ENCODE measurements around the gene IFNGR1. TPM values are rescaled to one million over a fixed set of nuclear protein-coding genes. Genes with fewer than 3 reads are reported as not detected.
A peak's percentile ranks its signal among the peaks of the same experiment; 100 is the strongest.

The IFNGR1 gene
- total and polyA plus RNA-seq, 4 donors = 108 to 327 (median 149) TPM

DNA sequence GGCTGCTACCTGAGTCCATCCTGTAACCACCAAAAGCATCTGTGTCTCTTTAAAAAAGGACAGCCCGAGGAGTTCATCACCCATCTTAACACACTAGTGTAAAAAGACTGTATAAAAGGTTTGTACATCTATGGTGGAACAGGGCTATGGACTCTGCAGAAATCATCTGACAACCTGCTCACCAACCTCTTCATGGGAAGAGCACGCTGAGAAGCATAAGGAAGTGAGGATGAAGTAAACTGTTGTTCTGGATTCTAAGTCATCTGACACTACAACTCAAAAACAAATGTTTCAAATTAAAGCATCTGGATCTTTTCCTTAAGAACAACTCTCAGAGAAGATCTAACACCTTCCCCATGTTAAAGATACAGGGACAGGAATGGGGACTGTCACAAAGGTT is 5.4 kb downstream of the IFNGR1 start:
- H3K27ac ChIP-seq (ENCODE audit: low read depth in 1 of 2, low read length in 1 of 2) = peak overlapping the region; percentile 55 to 69
- TF ChIP-seq CTCF (IDR thresholded peaks at IDR 0.05; ENCODE audit: control extremely low read depth, extremely low read depth) = no peak
- no peak for ATAC-seq (ENCODE audit: insufficient read depth, low FRiP score)
- no peak overlapping the region for H3K9ac ChIP-seq (ENCODE audit: insufficient read depth in 1 of 2, low read length in 2 of 2)
- DNase-seq = no peak
- H3K36me3 ChIP-seq (ENCODE audit: control insufficient read depth in 4 of 4, insufficient read depth in 4 of 4, low read length in 4 of 4) = peaks cover 0 to 1% (median 0%) of the 10 kb centered on the region in 4 donors
- no peak overlapping the region for H3K4me3 ChIP-seq
- H3K9me3 ChIP-seq (ENCODE audit: control insufficient read depth in 4 of 4, insufficient read depth in 3 of 4, low read length in 3 of 4) = no peaks in the 10 kb centered on the region
- H3K4me1 ChIP-seq (ENCODE audit: control insufficient read depth in 5 of 5, insufficient read depth in 5 of 5, low read length in 5 of 5) = peaks cover 11 to 43% (median 21%) of the 10 kb centered on the region in 5 donors
- 47 to 49% methylated on average over 2 of the region's 2 CpGs for WGBS, 2 donors
- H3K27me3 ChIP-seq (ENCODE audit: control insufficient read depth in 3 of 3, insufficient read depth in 3 of 3, low read length in 2 of 3) = no peaks in the 10 kb centered on the region

DNA sequence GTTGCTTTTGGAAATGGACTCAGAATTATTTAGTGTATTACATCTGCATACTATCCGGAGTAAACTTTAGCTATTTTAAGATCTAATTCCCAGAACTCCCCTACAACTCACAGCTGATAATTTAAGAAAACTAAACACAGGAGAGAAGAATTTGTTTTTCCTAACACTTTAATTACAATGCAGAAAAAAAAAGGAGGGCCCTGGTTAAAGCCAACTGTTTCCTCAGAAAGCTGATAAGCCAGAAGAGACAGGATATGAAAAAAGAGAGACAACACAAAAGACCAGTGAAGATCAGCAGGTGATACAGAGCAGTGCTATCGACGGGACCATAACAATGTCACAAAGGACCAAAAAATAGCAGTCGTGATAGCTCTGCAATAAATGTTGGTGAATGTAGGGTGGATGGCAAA is 5.8 kb downstream of the IFNGR1 start:
- Histone ChIP-seq H3K9me3 (ENCODE audit: control insufficient read depth in 4 of 4, insufficient read depth in 3 of 4, low read length in 3 of 4) (peaks cover 0 to under 1% (median 0%) of the 10 kb centered on the region in 4 donors), H3K4me1 (ENCODE audit: control insufficient read depth in 5 of 5, insufficient read depth in 5 of 5, low read length in 5 of 5) (peaks cover 11 to 42% (median 21%) of the 10 kb centered on the region in 5 donors), H3K27me3 (ENCODE audit: control insufficient read depth in 3 of 3, insufficient read depth in 3 of 3, low read length in 2 of 3) (no peaks in the 10 kb centered on the region), H3K36me3 (ENCODE audit: control insufficient read depth in 4 of 4, insufficient read depth in 4 of 4, low read length in 4 of 4) (peaks cover 0 to 1% (median 0%) of the 10 kb centered on the region in 4 donors), H3K9ac (ENCODE audit: insufficient read depth in 1 of 2, low read length in 2 of 2) (no peak overlapping the region), H3K4me3 (no peak overlapping the region), H3K27ac (ENCODE audit: low read depth in 1 of 2, low read length in 1 of 2) (peak overlapping the region in 1 of 2 donors; percentile 69)
- WGBS, 2 donors = 31 to 37% methylated on average over 4 of the region's 4 CpGs
- no peak for TF ChIP-seq CTCF (IDR thresholded peaks at IDR 0.05; ENCODE audit: control extremely low read depth, extremely low read depth)
- ATAC-seq (ENCODE audit: insufficient read depth, low FRiP score) (no peak), DNase-seq (no peak)

GRCh38 chr6:137211910-137212309 is 7.3 kb downstream of the IFNGR1 start:
- ATAC-seq (ENCODE audit: insufficient read depth, low FRiP score) (no peak), DNase-seq (no peak)
- Histone ChIP-seq H3K27me3 (ENCODE audit: control insufficient read depth in 3 of 3, insufficient read depth in 3 of 3, low read length in 2 of 3) (no peaks in the 10 kb centered on the region), H3K27ac (ENCODE audit: low read depth in 1 of 2, low read length in 1 of 2) (peak overlapping the region; percentile 6 to 33), H3K36me3 (ENCODE audit: control insufficient read depth in 4 of 4, insufficient read depth in 4 of 4, low read length in 4 of 4) (peaks cover 0 to 1% (median 0%) of the 10 kb centered on the region in 4 donors), H3K4me1 (ENCODE audit: control insufficient read depth in 5 of 5, insufficient read depth in 5 of 5, low read length in 5 of 5) (peaks cover 0 to 35% (median 17%) of the 10 kb centered on the region in 5 donors), H3K4me3 (no peak overlapping the region), H3K9me3 (ENCODE audit: control insufficient read depth in 4 of 4, insufficient read depth in 3 of 4, low read length in 3 of 4) (peaks cover 0 to 2% (median 0%) of the 10 kb centered on the region in 4 donors), H3K9ac (ENCODE audit: insufficient read depth in 1 of 2, low read length in 2 of 2) (no peak overlapping the region)
- 93 to 96% methylated on average over 3 of the region's 3 CpGs for WGBS, 2 donors
- no peak for TF ChIP-seq CTCF (IDR thresholded peaks at IDR 0.05; ENCODE audit: control extremely low read depth, extremely low read depth)

GRCh38 chr6:137210903-137211302 is 8.3 kb downstream of the IFNGR1 start:
- no peak overlapping the region for H3K27ac ChIP-seq (ENCODE audit: low read depth in 1 of 2, low read length in 1 of 2)
- no peak for TF ChIP-seq CTCF (IDR thresholded peaks at IDR 0.05; ENCODE audit: control extremely low read depth, extremely low read depth)
- H3K9ac ChIP-seq (ENCODE audit: insufficient read depth in 1 of 2, low read length in 2 of 2) = no peak overlapping the region
- peaks cover 0 to 38% (median 17%) of the 10 kb centered on the region in 5 donors for H3K4me1 ChIP-seq (ENCODE audit: control insufficient read depth in 5 of 5, insufficient read depth in 5 of 5, low read length in 5 of 5)
- ATAC-seq (ENCODE audit: insufficient read depth, low FRiP score) (no peak), DNase-seq (peak in 2 of 3 donors; percentile 67 to 76)
- no peak overlapping the region for H3K4me3 ChIP-seq
- H3K9me3 ChIP-seq (ENCODE audit: control insufficient read depth in 4 of 4, insufficient read depth in 3 of 4, low read length in 3 of 4) = peaks cover 0 to 2% (median 0%) of the 10 kb centered on the region in 4 donors
- no peaks in the 10 kb centered on the region for H3K27me3 ChIP-seq (ENCODE audit: control insufficient read depth in 3 of 3, insufficient read depth in 3 of 3, low read length in 2 of 3)
- H3K36me3 ChIP-seq (ENCODE audit: control insufficient read depth in 4 of 4, insufficient read depth in 4 of 4, low read length in 4 of 4) = peaks cover 0 to 1% (median 0%) of the 10 kb centered on the region in 4 donors
